GM23338 (cell line): ENCODE measurements around the gene SPA17. TPM values are rescaled to one million over a fixed set of nuclear protein-coding genes. Genes with fewer than 3 reads are reported as not detected.

Experiments used
- ATAC-seq: fragments of 200-7000 bp; cut with Tn5 transposase; 3 replicates; pipeline ENCODE4 v1.9.1; 2020
- DNase-seq: peaks from one replicate; pipeline ENCODE4 v3.0.0-alpha.2; 2015; ENCODE audit warnings: low spot score
- H2AFZ ChIP-seq: fragments of 200-600 bp; sonication (generic); 2 replicates; pipeline ENCODE4 v1.8.0; 2016; ENCODE audit warnings: antibody characterized with exemption, mild to moderate bottlenecking, moderate library complexity
- H3F3A ChIP-seq: fragments of 200-600 bp; sonication (generic); replicated peaks from 2 replicates; pipeline ENCODE4 v1.8.0; 2017; ENCODE audit warnings: antibody characterized with exemption, mixed run types, low read depth
- H3K27ac ChIP-seq: fragments of 200-600 bp; sonication (generic); 2 replicates; pipeline ENCODE4 v1.6.1; 2016; ENCODE audit warnings: low read depth
- H3K27me3 ChIP-seq: fragments of 200-600 bp; sonication (generic); 2 replicates; pipeline ENCODE4 v1.8.0; 2016; ENCODE audit warnings: mild to moderate bottlenecking, mixed run types, moderate library complexity; ENCODE audit not compliant: insufficient read depth
- H3K36me3 ChIP-seq: fragments of 200-600 bp; sonication (generic); 2 replicates; pipeline ENCODE4 v1.8.0; 2016; ENCODE audit warnings: mild to moderate bottlenecking; ENCODE audit not compliant: insufficient read depth
- H3K4me1 ChIP-seq: fragments of 200-600 bp; sonication (generic); 2 replicates; pipeline ENCODE4 v1.8.0; 2016; ENCODE audit warnings: mild to moderate bottlenecking, moderate library complexity; ENCODE audit not compliant: insufficient read depth
- H3K4me2 ChIP-seq: fragments of 200-600 bp; sonication (generic); 2 replicates; pipeline ENCODE4 v1.7.1; 2017; ENCODE audit warnings: mixed run types
- H3K4me3 ChIP-seq: fragments of 200-600 bp; sonication (generic); 2 replicates; pipeline ENCODE4 v1.6.1; 2016; ENCODE audit warnings: mixed run types
- H3K79me2 ChIP-seq: fragments of 200-600 bp; sonication (generic); replicated peaks from 2 replicates; pipeline ENCODE4 v1.8.0; 2017; ENCODE audit warnings: mild to moderate bottlenecking; ENCODE audit not compliant: insufficient read depth
- H3K9me2 ChIP-seq: fragments of 200-600 bp; sonication (generic); 2 replicates; pipeline ENCODE4 v1.8.0; 2017; ENCODE audit not compliant: insufficient read depth
- H4K20me1 ChIP-seq: fragments of 200-600 bp; sonication (generic); replicated peaks from 2 replicates; pipeline ENCODE4 v1.8.0; 2017; ENCODE audit warnings: mild to moderate bottlenecking; ENCODE audit not compliant: insufficient read depth
- H3K27ac Mint-ChIP-seq: 2 replicates; pipeline ENCODE4 v1.8.0; 2020; ENCODE audit warnings: inconsistent platforms, mild to moderate bottlenecking, moderate library complexity, mixed read lengths
- H3K27me3 Mint-ChIP-seq: 3 replicates; pipeline ENCODE4 v1.8.0; 2022; ENCODE audit warnings: low read depth, mild to moderate bottlenecking, moderate library complexity, mixed read lengths, inconsistent platforms; ENCODE audit not compliant: insufficient read depth, poor library complexity
- H3K36me3 Mint-ChIP-seq: 3 replicates; pipeline ENCODE4 v1.8.0; 2021; ENCODE audit warnings: low read depth, mild to moderate bottlenecking, inconsistent platforms, moderate library complexity, mixed read lengths
- H3K4me1 Mint-ChIP-seq: 3 replicates; pipeline ENCODE4 v1.8.0; 2020; ENCODE audit warnings: mild to moderate bottlenecking, inconsistent platforms, mixed read lengths
- H3K4me3 Mint-ChIP-seq: 3 replicates; pipeline ENCODE4 v1.8.0; 2021; ENCODE audit warnings: moderate library complexity, mild to moderate bottlenecking, inconsistent platforms, mixed read lengths
- H3K9me3 Mint-ChIP-seq: 3 replicates; pipeline ENCODE4 v1.8.0; 2020; ENCODE audit warnings: moderate library complexity, mild to moderate bottlenecking, inconsistent platforms, mixed read lengths
- CREB1 ChIP-seq: fragments of 250-450 bp; sonication (Bioruptor Pico); IDR thresholded peaks from 2 replicates; pipeline ENCODE4 v1.5.0; 2020; ENCODE audit warnings: low read depth, mild to moderate bottlenecking, moderate library complexity
- CTCF ChIP-seq, 2 experiments: fragments of 200-600 bp in 1 of 2; sonication (generic) in 1 of 2; conservative IDR thresholded peaks; 2 replicates each; pipeline versions ENCODE4 v1.5.1 to v1.6.1; 2016 to 2017; ENCODE audit warnings: antibody characterized with exemption in 2 of 2, low read depth in 2 of 2, mild to moderate bottlenecking in 2 of 2, moderate library complexity in 1 of 2
- EZH2 ChIP-seq: fragments of 200-600 bp; sonication (generic); IDR thresholded peaks from one replicate; pipeline ENCODE4 v1.8.0; 2017; ENCODE audit warnings: antibody characterized with exemption, mild to moderate bottlenecking, low read depth; ENCODE audit not compliant: unreplicated experiment
- EZH2phosphoT487 ChIP-seq: fragments of 200-600 bp; sonication (generic); IDR thresholded peaks from one replicate; pipeline ENCODE4 v1.8.1; 2018; ENCODE audit warnings: antibody characterized with exemption; ENCODE audit not compliant: unreplicated experiment
- JUNB ChIP-seq: IDR thresholded peaks from one replicate; pipeline ENCODE4 v1.6.1; 2016; ENCODE audit warnings: antibody characterized with exemption; ENCODE audit not compliant: unreplicated experiment
- POLR2AphosphoS5 ChIP-seq: IDR thresholded peaks from 2 replicates; pipeline ENCODE4 v1.6.1; 2016; ENCODE audit warnings: antibody characterized with exemption, low read depth
- REST ChIP-seq: IDR thresholded peaks from one replicate; pipeline ENCODE4 v1.6.1; 2018; ENCODE audit warnings: antibody characterized with exemption; ENCODE audit not compliant: unreplicated experiment
- ZNF114 ChIP-seq: fragments of 250-450 bp; sonication (Bioruptor Pico); IDR thresholded peaks from 2 replicates; pipeline ENCODE4 v1.5.0; 2020; ENCODE audit warnings: mild to moderate bottlenecking, moderate library complexity
- ZNF331 ChIP-seq: fragments of 250-450 bp; sonication (Bioruptor Pico); IDR thresholded peaks from 2 replicates; pipeline ENCODE4 v1.5.0; 2020; ENCODE audit warnings: low read depth, mild to moderate bottlenecking, moderate library complexity
- ZNF462 ChIP-seq: fragments of 250-450 bp; sonication (Bioruptor Pico); IDR thresholded peaks from 2 replicates; pipeline ENCODE4 v1.5.0; 2020; ENCODE audit warnings: mild to moderate bottlenecking, moderate library complexity
- polyA plus RNA-seq: library from polyadenylated mRNA; unstranded; fragments of >200 nt; fragmentation: Nextera tagmentation; extraction: Ambion mirVana; gene quantifications from 2 replicates; pipeline ENCODE4 v1.2.1, GENCODE V29; 2016
- total RNA-seq: library from RNA; depleted of rRNA; stranded (reverse); fragments of >200 nt; shearing (Covaris generic); gene quantifications from 2 replicates; pipeline ENCODE4 v1.2.3, GENCODE V29; 2014

Gene SPA17
- total and polyA plus RNA-seq, 2 experiments from 2014 or later, result 3.2 to 14.9 TPM

- TF ChIP-seq POLR2AphosphoS5 (no peak), CTCF (conservative IDR thresholded peaks at IDR 0.05; ENCODE audit: low read depth in 2 of 2) (peak; percentile 69 to 93), REST (no peak), ZNF331 (no peak), EZH2 (peak; percentile 54), JUNB (no peak)
- H3K27me3 Mint-ChIP-seq, result peaks cover 16% of the 10 kb centered on the region
- no peak overlapping the region for H3K27ac Mint-ChIP-seq
- Histone ChIP-seq H3K27me3 (peaks cover 66% of the 10 kb centered on the region), H2AFZ (no peak overlapping the region), H3K4me1 (peaks cover 6% of the 10 kb centered on the region; the same call in 1 of the 2 replicates), H4K20me1 (no peaks in the 10 kb centered on the region), H3K27ac (no peak overlapping the region), H3K9me2 (no peaks in the 10 kb centered on the region), H3K4me2 (no peak overlapping the region), H3K4me3 (no peak overlapping the region), H3K79me2 (no peaks in the 10 kb centered on the region), H3F3A (no peaks in the 10 kb centered on the region), H3K36me3 (no peaks in the 10 kb centered on the region)
- H3K9me3 Mint-ChIP-seq, result peaks cover 3% of the 10 kb centered on the region; the same call in 1 of the 3 replicates
- H3K4me3 Mint-ChIP-seq, result no peak overlapping the region
- DNase-seq (peak; percentile 62), ATAC-seq (peak; percentile 14)
- no peaks in the 10 kb centered on the region; the same call in 2 of the 3 replicates for H3K36me3 Mint-ChIP-seq
- peaks cover 14% of the 10 kb centered on the region; the same call in 2 of the 3 replicates for H3K4me1 Mint-ChIP-seq
Observed at GRCh38 chr11:124669193-124669592, 4.5 kb upstream of the SPA17 start.

- Histone ChIP-seq H3K36me3 (no peaks in the 10 kb centered on the region), H3F3A (no peaks in the 10 kb centered on the region), H3K79me2 (no peaks in the 10 kb centered on the region), H4K20me1 (no peaks in the 10 kb centered on the region), H3K4me1 (peaks cover 11% of the 10 kb centered on the region; the same call in 1 of the 2 replicates), H3K4me3 (no peak overlapping the region), H3K9me2 (no peaks in the 10 kb centered on the region), H3K4me2 (no peak overlapping the region), H3K27ac (no peak overlapping the region), H2AFZ (no peak overlapping the region), H3K27me3 (peaks cover 77% of the 10 kb centered on the region)
- Mint-ChIP-seq H3K4me3 (no peak overlapping the region), H3K27ac (no peak overlapping the region), H3K4me1 (peaks cover 14% of the 10 kb centered on the region; the same call in 2 of the 3 replicates), H3K9me3 (peaks cover 3% of the 10 kb centered on the region; the same call in 1 of the 3 replicates), H3K27me3 (peaks cover 18% of the 10 kb centered on the region), H3K36me3 (no peaks in the 10 kb centered on the region)
- no peak for ATAC-seq
- peak; percentile 20 for DNase-seq
- TF ChIP-seq ZNF114 (CRISPR knock-in tag) (no peak), EZH2 (no peak), ZNF462 (CRISPR knock-in tag) (no peak), EZH2phosphoT487 (no peak), JUNB (no peak), CREB1 (CRISPR knock-in tag) (no peak), POLR2AphosphoS5 (no peak)
Observed at GRCh38 chr11:124670732-124671131, 3.0 kb upstream of the SPA17 start.
